ENCODE results near the gene OCEL1. TPM values are rescaled to one million over a fixed set of nuclear protein-coding genes. Genes with fewer than 3 reads are reported as not detected.

OCEL1 gene
- polyA plus RNA-seq, 1 donor from 2014 or later = 1.9 TPM

GRCh38 chr19:17180997-17181702 lies 44.9 kb upstream of the OCEL1 start:
- Histone ChIP-seq H3K27me3 (ENCODE audit: insufficient read depth, low read depth, low read length) (no peaks in the 10 kb centered on the region), H4K20me1 (ENCODE audit: insufficient read depth) (no peaks in the 10 kb centered on the region), H3K4me2 (ENCODE audit: low read length) (no peak overlapping the region), H3K79me2 (replicated peaks; ENCODE audit: insufficient read depth, low read length) (no peaks in the 10 kb centered on the region), H3K9me2 (ENCODE audit: insufficient read depth, low read length) (no peaks in the 10 kb centered on the region), H3K36me3 (ENCODE audit: insufficient read depth, low read length) (no peaks in the 10 kb centered on the region), H3K4me3 (ENCODE audit: low read length) (no peak overlapping the region), H3K9me3 (ENCODE audit: low read length) (no peaks in the 10 kb centered on the region), H3K27ac (ENCODE audit: low read length) (no peak overlapping the region), H3F3A (ENCODE audit: insufficient read depth, low read length, poor library complexity, severe bottlenecking) (no peaks in the 10 kb centered on the region), H3K9ac (ENCODE audit: low read length) (no peak overlapping the region), H2AFZ (ENCODE audit: low read depth, low read length) (no peak overlapping the region)
- TF ChIP-seq EP300 (conservative IDR thresholded peaks at IDR 0.05; ENCODE audit: poor library complexity, severe bottlenecking) = no peak
- no peak for TF ChIP-seq CTCF (IDR thresholded peaks at IDR 0.05; ENCODE audit: poor library complexity, severe bottlenecking)
- TF ChIP-seq POLR2AphosphoS5 (IDR thresholded peaks at IDR 0.05) = no peak
- no peak for TF ChIP-seq TAF1 (IDR thresholded peaks at IDR 0.05; ENCODE audit: low read depth)
- TF ChIP-seq REST (IDR thresholded peaks at IDR 0.05; ENCODE audit: borderline replicate concordance) = no peak
- TF ChIP-seq EZH2 (IDR thresholded peaks at IDR 0.05; ENCODE audit: borderline replicate concordance, insufficient read depth, low read length, poor library complexity, severe bottlenecking) = no peak
- TF ChIP-seq RAD21 (conservative IDR thresholded peaks at IDR 0.05) = no peak
- TF ChIP-seq MXI1 (conservative IDR thresholded peaks at IDR 0.05; ENCODE audit: poor library complexity, severe bottlenecking) = no peak
- no peak for TF ChIP-seq SMC3 (conservative IDR thresholded peaks at IDR 0.05; ENCODE audit: poor library complexity)

- Histone ChIP-seq H3K9me2 (ENCODE audit: insufficient read depth, low read length) (no peaks in the 10 kb centered on the region), H3F3A (ENCODE audit: insufficient read depth, low read length, poor library complexity, severe bottlenecking) (no peaks in the 10 kb centered on the region), H3K27me3 (ENCODE audit: insufficient read depth, low read depth, low read length) (no peaks in the 10 kb centered on the region), H3K4me3 (ENCODE audit: low read length) (no peak overlapping the region), H3K79me2 (replicated peaks; ENCODE audit: insufficient read depth, low read length) (no peaks in the 10 kb centered on the region), H3K4me2 (ENCODE audit: low read length) (no peak overlapping the region), H3K36me3 (ENCODE audit: insufficient read depth, low read length) (no peaks in the 10 kb centered on the region), H4K20me1 (ENCODE audit: insufficient read depth) (no peaks in the 10 kb centered on the region), H3K9me3 (ENCODE audit: low read length) (no peaks in the 10 kb centered on the region), H2AFZ (ENCODE audit: low read depth, low read length) (no peak overlapping the region), H3K27ac (ENCODE audit: low read length) (no peak overlapping the region), H3K9ac (ENCODE audit: low read length) (no peak overlapping the region)
- TF ChIP-seq EZH2 (IDR thresholded peaks at IDR 0.05; ENCODE audit: borderline replicate concordance, insufficient read depth, low read length, poor library complexity, severe bottlenecking) (no peak), EP300 (conservative IDR thresholded peaks at IDR 0.05; ENCODE audit: poor library complexity, severe bottlenecking) (no peak), RAD21 (conservative IDR thresholded peaks at IDR 0.05) (no peak), MXI1 (conservative IDR thresholded peaks at IDR 0.05; ENCODE audit: poor library complexity, severe bottlenecking) (no peak), REST (IDR thresholded peaks at IDR 0.05; ENCODE audit: borderline replicate concordance) (no peak), SMC3 (conservative IDR thresholded peaks at IDR 0.05; ENCODE audit: poor library complexity) (no peak), POLR2AphosphoS5 (IDR thresholded peaks at IDR 0.05) (no peak), TAF1 (IDR thresholded peaks at IDR 0.05; ENCODE audit: low read depth) (no peak), CTCF (IDR thresholded peaks at IDR 0.05; ENCODE audit: poor library complexity, severe bottlenecking) (no peak)
Observed at GRCh38 chr19:17183271-17183761, 42.7 kb upstream of the OCEL1 start.
